ENCODE data around the gene GABARAPL1.
"Not testable (repeated sequence)": the region's sequence is repeated elsewhere in the genome, so short reads cannot be mapped to it uniquely, and the experiment has no call there.

DNA sequence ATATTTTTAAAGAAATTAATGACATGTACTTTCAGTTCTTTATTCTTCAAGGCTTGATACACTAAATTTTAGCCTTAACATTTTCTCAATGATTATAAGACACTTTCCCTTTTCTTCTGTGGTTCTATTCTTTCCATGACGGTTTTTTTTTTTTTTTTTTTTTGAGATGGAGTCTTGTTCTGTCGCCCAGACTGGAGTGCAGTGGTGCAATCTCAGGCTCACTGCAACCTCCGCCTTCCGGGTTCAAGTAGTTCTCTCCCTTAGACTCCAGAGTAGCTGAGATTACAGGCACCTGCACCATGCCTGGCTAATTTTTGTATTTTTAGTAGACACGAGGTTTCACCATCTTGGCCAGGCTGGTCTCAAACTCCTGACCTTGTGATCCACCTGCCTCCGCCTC is 25.7 kb upstream of the GABARAPL1 start:
- TF ChIP-seq POLR2A (IDR thresholded peaks at IDR 0.05) = not testable (repeated sequence)
- TF ChIP-seq, protein P1, sequence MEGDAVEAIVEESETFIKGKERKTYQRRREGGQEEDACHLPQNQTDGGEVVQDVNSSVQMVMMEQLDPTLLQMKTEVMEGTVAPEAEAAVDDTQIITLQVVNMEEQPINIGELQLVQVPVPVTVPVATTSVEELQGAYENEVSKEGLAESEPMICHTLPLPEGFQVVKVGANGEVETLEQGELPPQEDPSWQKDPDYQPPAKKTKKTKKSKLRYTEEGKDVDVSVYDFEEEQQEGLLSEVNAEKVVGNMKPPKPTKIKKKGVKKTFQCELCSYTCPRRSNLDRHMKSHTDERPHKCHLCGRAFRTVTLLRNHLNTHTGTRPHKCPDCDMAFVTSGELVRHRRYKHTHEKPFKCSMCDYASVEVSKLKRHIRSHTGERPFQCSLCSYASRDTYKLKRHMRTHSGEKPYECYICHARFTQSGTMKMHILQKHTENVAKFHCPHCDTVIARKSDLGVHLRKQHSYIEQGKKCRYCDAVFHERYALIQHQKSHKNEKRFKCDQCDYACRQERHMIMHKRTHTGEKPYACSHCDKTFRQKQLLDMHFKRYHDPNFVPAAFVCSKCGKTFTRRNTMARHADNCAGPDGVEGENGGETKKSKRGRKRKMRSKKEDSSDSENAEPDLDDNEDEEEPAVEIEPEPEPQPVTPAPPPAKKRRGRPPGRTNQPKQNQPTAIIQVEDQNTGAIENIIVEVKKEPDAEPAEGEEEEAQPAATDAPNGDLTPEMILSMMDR (IDR thresholded peaks at IDR 0.05) = not testable (repeated sequence)

All from thyroid gland (tissue), 4 donors.